ENCODE results near the gene RMC1. TPM values are rescaled to one million over a fixed set of nuclear protein-coding genes. Genes with fewer than 3 reads are reported as not detected.
"Not testable (repeated sequence)": the region's sequence is repeated elsewhere in the genome, so short reads cannot be mapped to it uniquely, and the experiment has no call there.

Gene RMC1
- total and polyA plus RNA-seq, 7 donors, result 11.8 to 38.1 (median 19.8) TPM

DNA sequence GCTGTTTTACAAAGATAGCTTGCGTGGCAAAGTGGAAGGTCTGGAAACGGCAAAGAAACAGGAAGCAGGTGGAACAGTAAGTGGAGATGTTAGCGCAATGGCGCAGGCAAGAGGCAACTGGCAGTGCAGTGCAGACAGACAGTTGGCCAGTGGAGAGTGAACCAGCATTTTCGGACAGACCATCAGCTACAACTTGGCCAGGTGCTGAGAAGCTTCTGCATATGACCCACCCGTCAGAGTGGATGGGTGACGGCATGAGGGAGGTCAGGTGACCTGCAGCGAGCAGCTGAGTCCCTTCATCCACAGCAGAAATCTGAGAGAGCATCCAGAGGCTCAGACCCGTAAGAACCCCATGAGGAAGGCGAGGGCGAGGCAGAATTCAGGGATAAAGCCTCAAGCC is 49.2 kb downstream of the RMC1 start:
- Histone ChIP-seq H3K27ac (no peak overlapping the region), H3K36me3 (peaks cover 29 to 91% (median 56%) of the 10 kb centered on the region in 4 donors), H3K9me3 (no peaks in the 10 kb centered on the region), H3K4me1 (no peaks in the 10 kb centered on the region), H3K27me3 (no peaks in the 10 kb centered on the region), H3K4me3 (no peak overlapping the region)
- TF ChIP-seq EP300 (IDR thresholded peaks at IDR 0.05), result no peak
- TF ChIP-seq, protein P1, sequence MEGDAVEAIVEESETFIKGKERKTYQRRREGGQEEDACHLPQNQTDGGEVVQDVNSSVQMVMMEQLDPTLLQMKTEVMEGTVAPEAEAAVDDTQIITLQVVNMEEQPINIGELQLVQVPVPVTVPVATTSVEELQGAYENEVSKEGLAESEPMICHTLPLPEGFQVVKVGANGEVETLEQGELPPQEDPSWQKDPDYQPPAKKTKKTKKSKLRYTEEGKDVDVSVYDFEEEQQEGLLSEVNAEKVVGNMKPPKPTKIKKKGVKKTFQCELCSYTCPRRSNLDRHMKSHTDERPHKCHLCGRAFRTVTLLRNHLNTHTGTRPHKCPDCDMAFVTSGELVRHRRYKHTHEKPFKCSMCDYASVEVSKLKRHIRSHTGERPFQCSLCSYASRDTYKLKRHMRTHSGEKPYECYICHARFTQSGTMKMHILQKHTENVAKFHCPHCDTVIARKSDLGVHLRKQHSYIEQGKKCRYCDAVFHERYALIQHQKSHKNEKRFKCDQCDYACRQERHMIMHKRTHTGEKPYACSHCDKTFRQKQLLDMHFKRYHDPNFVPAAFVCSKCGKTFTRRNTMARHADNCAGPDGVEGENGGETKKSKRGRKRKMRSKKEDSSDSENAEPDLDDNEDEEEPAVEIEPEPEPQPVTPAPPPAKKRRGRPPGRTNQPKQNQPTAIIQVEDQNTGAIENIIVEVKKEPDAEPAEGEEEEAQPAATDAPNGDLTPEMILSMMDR (IDR thresholded peaks at IDR 0.05), result no peak
- no peak for TF ChIP-seq POLR2AphosphoS5 (IDR thresholded peaks at IDR 0.05)
- TF ChIP-seq POLR2A (IDR thresholded peaks at IDR 0.05), result no peak
- intact Hi-C loops (cut with DNase I), result no loop called here
- WGBS, 2 donors, result 85 to 92% methylated on average over 11 of the region's 11 CpGs
- DNase-seq, result no peak

DNA sequence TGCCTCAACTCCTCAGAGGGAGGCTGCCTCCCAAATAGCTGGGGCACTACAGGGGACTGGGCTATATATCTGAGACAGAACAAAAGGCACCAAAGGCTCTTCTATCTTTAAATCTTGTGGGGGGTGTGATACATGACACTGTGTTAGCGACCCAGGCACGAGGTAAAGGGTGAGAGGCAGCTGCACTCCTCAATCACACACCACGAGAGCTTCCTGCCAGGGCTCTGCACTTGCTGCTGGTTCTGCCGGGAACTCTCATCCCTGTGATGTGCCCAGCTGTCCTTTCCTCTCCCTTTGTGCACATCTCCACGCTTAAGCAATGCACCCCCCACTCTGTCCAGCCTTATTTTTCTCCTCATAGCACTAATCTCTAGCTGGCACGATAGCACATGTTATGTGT is 50.6 kb downstream of the RMC1 start:
- DNase-seq, result no peak
- H3K27me3 ChIP-seq, result no peaks in the 10 kb centered on the region
- WGBS, 2 donors, result 81 to 92% methylated on average over 6 of the region's 6 CpGs
- TF ChIP-seq, protein P1 (IDR thresholded peaks at IDR 0.05), result no peak
- no peak for TF ChIP-seq POLR2AphosphoS5 (IDR thresholded peaks at IDR 0.05)
- TF ChIP-seq EP300 (IDR thresholded peaks at IDR 0.05), result no peak
- TF ChIP-seq POLR2A (IDR thresholded peaks at IDR 0.05), result no peak
- H3K27ac ChIP-seq, result no peak overlapping the region
- peaks cover 29 to 92% (median 57%) of the 10 kb centered on the region in 4 donors for H3K36me3 ChIP-seq
- no peak overlapping the region for H3K4me3 ChIP-seq
- no peaks in the 10 kb centered on the region for H3K4me1 ChIP-seq
- no peaks in the 10 kb centered on the region for H3K9me3 ChIP-seq
- intact Hi-C loops (cut with DNase I), result no loop called here

DNA sequence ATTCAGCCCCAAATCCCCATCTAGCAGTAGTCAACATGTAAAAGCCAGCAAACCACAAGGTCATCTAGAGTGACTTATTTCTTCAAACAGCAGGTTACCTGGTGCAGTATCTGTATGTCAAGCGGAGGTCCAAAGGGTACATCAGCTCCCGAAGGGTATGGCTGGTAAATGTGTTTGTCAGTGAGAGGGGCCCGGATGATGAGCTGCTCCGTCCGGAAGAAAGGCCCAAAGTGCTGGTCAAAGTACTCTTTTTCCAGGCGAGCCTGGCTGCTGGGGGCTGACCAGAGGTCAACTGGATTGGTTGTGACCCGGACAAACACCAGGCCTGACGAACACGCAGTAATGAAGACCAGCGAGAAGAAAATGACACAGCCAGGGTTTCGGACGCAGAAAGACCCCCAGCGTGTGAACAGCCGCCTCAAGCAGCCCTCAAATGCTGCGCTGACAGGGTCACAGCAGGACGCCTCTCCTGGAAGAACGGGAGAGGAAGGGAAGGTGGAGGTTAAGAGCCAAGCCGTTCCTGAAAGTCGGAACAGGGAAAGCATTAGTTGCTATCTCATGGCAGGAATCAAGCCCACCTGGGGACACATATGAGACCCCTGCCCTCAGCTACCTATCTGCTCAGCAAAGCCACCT is 53.0 kb downstream of the RMC1 start:
- Histone ChIP-seq H3K27me3 (no peaks in the 10 kb centered on the region), H3K27ac (no peak overlapping the region), H3K4me1 (no peaks in the 10 kb centered on the region), H3K4me3 (no peak overlapping the region), H3K36me3 (peaks cover 29 to 95% (median 58%) of the 10 kb centered on the region in 4 donors), H3K9me3 (no peaks in the 10 kb centered on the region)
- WGBS, 2 donors, result 96 to 97% methylated on average over 19 of the region's 19 CpGs
- DNase-seq, result no peak
- intact Hi-C loops (cut with DNase I), result no loop called here
- TF ChIP-seq POLR2AphosphoS5 (IDR thresholded peaks at IDR 0.05), result no peak
- no peak for TF ChIP-seq POLR2A (IDR thresholded peaks at IDR 0.05)
- no peak for TF ChIP-seq EP300 (IDR thresholded peaks at IDR 0.05)
- TF ChIP-seq, protein P1 (IDR thresholded peaks at IDR 0.05), result no peak

DNA sequence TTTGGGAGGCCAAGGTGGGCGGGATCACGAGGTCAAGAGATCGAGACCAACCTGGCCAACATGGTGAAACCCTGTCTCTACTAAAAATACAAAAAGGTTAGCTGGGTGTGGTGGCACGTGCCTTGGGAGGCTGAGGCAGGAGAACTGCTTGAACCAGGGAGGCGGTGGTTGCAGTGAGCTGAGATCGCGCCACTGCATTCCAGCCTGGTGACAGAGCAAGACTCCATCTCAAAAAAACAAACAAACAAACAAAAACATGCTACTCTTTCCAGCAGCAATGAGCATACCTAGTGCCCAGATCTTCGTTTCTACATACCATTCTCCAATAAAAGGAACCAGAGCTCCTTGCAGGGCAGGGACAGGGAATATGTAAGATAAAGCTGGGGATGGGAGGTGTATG is 54.2 kb downstream of the RMC1 start:
- H3K4me3 ChIP-seq; H3K4me1 ChIP-seq; H3K9me3 ChIP-seq; DNase-seq; H3K27ac ChIP-seq; intact Hi-C loops (cut with DNase I); H3K27me3 ChIP-seq: not testable (repeated sequence)
- WGBS, 2 donors, result 96 to 98% methylated on average over 8 of the region's 8 CpGs
- H3K36me3 ChIP-seq, result peaks cover 25 to 88% (median 46%) of the 10 kb centered on the region in 4 donors

DNA sequence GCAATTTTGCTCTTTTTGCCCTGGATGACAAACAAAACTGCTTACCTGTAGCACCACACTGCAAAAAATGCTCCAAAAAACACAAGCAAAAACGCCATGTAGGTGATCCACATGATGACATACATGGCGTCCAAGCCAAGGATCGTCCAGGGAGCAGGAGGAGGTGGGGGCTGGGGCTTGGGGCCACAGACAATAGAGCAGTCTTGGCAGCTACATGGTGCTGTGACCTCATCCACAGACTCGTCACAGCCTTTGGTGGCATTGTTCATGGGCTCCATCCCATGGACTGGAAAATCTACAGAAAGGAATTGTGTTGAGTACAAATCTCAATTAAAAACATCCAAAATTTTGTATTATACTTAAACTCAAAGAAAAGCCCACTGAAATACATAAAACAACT is 56.9 kb downstream of the RMC1 start:
- WGBS, 2 donors, result 96 to 98% methylated on average over 4 of the region's 4 CpGs
- H3K27me3 ChIP-seq, result no peaks in the 10 kb centered on the region
- no peak overlapping the region for H3K4me3 ChIP-seq
- DNase-seq, result no peak
- TF ChIP-seq, protein P1 (IDR thresholded peaks at IDR 0.05), result no peak
- TF ChIP-seq POLR2A (IDR thresholded peaks at IDR 0.05) (no peak), POLR2AphosphoS5 (IDR thresholded peaks at IDR 0.05) (no peak), EP300 (IDR thresholded peaks at IDR 0.05) (no peak)
- H3K9me3 ChIP-seq, result no peaks in the 10 kb centered on the region
- peaks cover 3 to 68% (median 24%) of the 10 kb centered on the region in 4 donors for H3K36me3 ChIP-seq
- intact Hi-C loops (cut with DNase I), result no loop called here
- no peak overlapping the region for H3K27ac ChIP-seq
- no peaks in the 10 kb centered on the region for H3K4me1 ChIP-seq

Data from sigmoid colon (tissue), 7 donors.